ENCODE results near the gene PLEKHA5.
A peak's percentile ranks its signal among the peaks of the same experiment; 100 is the strongest.

PLEKHA5 gene

DNA sequence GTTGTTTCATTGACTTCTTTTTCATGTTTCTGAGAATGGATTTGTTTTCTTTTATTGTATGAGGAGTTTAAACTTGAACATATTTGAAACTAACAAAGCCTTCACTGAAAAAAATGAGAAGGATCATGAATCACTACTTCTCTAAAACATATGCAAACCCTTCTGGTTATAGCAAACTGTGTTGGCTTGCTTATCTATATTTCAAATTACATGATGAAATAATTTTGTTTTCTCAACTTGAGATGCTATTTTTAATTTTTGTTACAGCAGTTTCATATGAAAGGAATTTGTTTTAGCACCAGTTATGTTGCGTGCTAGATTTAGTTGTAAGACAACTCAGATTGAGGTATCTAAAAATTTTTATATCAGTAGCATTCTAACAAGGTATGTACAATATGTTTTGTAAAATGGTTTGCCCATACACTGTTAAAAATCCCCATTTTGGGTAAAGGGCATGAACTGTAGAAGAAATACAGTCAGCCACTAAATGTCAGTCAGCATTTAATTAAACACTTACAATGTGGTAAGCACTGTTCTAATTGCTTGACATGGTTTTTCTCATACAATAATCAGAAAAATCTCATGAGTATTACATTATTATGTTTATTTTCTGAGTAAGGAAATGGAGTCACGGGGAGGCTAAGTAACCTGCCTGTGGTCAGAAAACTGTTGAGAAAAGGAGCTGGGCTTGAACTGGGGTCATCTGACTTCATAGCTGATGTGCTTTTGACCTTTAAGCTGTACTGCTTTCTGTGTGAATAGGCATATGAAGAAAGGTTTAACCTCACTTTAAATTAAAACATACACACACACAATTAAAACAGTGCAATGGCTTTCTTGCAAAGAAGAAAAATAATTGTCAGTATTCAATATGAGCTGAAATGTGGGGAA lies 105.7 kb downstream of the PLEKHA5 start:
- no peak for DNase-seq

DNA sequence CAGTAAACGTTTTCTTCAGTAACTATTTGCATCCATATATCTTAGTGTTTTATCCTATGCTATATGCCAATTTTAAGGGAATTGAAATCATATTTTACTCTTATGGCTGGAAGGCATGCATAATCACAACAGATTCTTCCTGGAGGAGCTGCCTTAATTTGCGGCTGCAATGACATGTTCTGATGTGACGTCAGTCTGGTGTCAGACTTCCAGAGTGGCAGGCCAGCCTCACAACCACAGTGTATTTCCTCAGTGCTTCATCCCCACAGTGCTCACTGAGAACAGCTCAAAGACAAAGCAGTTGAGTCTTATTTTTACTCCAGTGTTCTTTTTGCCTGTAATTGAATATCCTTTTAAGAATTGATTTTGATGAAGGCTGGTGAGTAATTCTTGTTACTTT lies 107.1 kb downstream of the PLEKHA5 start:
- no peak for DNase-seq

DNA sequence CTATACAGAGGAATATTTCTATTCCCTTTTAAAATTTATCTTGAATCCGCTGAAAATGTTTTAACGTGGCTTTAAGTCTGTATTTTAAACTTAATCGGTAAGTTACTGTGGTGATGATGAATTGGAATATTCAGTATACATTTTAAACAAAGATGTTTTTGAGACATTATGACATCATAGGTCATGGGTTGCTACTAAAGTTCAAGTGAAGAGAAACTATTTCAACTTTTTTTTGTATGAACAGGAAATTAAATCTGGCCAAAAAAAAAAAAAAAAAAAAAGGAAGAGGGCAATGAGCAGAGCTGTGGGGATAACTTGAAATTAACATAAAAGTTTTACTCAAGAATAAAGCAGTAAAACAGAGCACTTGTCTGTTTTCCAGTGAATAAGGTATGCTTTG lies 109.0 kb downstream of the PLEKHA5 start:
- DNase-seq = no peak

DNA sequence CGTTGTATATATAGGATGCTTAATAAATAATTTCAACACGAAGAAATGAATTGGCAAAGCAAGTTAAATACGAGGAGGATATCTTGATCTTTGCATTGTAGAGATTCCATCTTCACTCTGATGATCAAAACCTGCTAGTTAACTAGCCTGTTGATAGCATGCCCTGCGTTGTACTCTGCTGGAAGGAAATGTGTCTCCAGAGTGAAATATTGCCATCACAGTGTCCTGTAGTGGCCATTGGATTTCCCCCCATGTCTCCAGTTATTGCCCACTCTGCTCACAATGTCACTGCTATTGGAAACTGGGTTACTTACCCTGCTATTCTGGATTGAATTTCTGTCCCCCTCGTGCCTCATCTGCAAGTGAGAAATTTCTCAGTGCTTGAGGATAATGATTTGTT lies 109.6 kb downstream of the PLEKHA5 start:
- no peak for DNase-seq

DNA sequence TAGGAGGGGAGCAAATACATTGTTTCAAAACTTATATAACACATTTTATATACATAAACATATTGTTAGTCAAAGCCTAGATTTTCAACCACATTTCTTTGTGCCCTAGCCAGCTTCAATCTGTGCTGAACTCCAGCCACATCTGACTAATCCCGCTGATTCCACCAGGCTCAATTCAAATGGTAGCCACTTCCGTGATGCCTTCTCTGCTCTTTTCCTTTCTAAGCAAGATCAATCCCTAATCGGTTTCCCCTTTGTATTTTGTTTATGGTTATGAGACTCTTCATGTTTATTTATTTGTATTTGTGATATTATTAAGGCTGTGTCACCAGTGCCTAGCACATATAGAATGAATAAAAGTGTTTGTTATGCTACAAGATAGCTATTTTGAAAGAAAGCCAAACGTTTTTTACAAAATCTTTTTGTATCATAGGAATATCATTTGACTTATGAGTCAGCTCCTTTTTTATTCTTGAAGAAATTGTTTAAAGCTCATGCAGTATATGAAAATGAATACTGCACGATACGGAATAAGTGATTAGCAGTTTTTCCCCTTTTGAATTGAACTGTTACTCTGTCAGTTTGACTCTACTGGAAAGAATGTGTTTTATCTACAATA lies 110.2 kb downstream of the PLEKHA5 start:
- DNase-seq = no peak

DNA sequence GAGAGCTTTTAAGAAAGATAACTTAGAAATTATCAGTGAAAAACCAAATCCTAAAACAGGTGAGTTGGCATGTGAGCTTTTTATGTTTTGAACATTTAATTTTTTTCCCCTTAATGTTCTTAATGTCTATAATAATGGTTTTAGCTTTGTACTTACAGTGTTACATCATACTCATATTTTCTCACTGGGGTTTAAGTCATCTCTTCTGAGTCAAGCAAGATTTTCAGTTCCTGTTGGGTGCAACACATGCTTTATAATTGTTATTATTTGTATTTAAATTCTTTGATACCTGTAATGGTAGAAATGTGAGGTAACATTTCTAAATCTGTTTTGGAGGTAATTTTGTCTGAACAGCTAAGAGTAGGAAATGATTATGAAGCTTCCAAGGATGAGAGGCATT lies 113.0 kb downstream of the PLEKHA5 start:
- DNase-seq = no peak

DNA sequence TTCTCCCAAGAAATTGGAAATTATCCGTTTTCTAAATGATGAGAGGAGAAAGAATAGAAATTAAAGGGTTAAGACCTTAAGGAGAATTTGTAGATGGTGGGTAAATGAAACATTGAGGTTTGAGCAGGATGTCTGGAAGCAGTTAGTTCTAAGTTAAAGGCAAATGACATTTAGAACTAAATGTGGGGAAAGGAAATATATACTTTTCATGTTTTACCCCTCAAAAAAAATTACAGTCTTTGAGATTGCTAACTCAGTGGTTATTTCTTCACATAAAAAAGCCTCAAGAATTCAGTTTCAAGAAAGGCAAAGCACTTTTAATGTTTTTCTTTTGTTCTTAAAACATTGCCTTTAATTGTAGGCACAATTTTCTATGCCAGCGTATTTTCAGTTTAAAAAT lies 114.0 kb downstream of the PLEKHA5 start:
- no peak for DNase-seq

DNA sequence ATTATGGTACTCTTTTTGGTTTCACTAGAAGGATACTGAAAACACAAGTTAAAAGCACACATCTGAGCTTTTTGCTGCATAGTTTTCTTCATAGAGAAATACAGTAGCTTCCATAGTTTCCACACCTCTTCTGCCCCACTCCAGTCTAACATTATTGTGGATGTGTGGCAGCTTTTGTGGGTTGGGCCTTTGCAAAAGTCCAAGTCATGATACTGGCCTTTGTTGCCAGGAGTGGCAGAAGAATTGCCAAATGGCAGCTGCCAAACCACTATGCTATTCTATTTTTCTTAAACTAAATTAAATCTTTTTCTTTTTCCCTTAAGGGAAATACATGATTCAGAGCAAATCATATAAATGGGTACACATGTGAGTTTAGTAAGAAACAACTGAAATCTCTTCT lies 114.8 kb downstream of the PLEKHA5 start:
- no peak for DNase-seq

DNA sequence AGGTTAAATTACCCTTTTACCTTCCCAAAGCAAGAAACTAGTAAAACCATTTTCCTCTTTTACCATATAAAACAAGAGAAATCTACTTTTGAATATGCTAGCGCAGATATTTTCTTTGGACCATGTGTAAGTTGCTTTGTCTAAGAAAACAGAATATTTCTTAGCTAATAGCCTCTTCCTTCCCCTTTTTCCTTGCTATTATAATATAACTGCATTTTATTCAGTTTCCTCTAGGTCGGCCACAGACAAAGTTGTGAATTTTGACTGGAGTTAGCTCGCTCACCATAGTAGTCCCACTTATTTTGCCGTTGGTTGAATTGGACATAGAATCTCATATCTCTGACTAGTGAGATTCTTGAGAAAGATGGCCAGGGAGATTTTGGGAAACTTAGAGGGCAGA lies 115.6 kb downstream of the PLEKHA5 start:
- DNase-seq = no peak

DNA sequence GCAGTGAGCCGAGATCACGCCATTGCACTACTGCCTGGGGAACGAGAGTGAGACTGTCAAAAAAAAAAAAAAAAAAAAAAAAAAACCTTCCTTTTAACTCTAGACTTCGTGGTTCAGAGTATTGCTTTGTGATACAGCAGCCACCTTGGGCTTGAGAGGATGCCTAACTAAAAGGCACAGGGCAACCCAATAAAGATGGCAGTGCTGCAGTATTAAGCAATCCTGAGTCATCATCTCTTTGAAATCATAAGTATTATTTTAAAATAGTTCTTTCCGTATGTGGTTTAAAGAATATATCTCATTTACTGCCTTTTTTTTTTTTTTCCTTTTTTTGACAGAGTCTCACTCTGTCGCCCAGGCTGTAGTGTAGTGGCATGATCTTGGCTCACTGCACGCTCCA lies 116.1 kb downstream of the PLEKHA5 start:
- DNase-seq = no peak

DNA sequence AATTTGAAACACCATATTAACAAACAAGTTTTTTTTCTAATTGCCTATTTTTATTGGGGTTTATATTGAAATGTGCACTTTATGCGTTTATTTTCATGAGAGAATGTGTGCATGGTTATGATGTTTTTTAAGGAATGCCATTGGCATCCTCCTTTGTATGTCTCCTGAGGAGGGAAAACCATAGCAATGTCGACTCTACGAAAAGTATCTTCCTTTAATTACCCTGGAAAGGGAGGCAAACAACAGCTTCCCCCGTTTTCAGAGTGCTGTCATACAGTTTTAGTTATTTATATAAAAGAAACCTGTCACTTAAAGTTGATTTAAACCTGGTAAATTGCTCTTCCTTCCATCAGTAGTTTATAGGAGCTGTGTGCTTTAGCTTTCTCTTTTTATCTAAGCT lies 117.4 kb downstream of the PLEKHA5 start:
- DNase-seq = no peak

DNA sequence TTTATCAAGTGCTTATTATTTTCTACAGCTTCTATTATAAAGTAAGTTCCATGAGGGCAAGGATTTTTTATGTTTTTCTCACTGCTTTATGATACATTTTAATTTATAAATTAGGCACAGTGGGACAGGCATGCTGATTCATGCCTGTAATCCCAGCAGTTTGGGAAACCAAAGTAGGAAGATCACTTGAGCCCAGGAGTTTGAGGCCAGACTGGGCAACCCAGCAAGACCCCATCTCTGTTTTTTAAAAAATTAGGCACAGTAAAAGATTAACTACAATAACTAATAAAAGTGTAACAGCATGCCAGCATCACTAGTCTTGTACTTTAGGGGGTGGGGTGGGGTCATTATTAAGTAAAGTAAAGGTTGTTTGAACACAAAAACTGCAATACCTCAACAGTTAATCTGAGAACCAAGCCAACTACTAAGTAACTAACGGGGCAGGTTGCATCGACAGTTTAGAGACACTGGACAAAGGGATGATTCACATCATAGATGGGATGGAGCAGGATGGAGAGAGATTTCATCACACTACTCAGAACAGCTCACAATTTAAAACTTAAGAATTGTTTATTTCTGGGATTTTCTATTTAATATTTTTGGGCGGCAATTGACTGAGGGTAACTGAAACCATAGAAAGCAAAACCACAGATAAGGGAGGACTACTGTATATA lies 119.5 kb downstream of the PLEKHA5 start:
- DNase-seq = no peak

DNA sequence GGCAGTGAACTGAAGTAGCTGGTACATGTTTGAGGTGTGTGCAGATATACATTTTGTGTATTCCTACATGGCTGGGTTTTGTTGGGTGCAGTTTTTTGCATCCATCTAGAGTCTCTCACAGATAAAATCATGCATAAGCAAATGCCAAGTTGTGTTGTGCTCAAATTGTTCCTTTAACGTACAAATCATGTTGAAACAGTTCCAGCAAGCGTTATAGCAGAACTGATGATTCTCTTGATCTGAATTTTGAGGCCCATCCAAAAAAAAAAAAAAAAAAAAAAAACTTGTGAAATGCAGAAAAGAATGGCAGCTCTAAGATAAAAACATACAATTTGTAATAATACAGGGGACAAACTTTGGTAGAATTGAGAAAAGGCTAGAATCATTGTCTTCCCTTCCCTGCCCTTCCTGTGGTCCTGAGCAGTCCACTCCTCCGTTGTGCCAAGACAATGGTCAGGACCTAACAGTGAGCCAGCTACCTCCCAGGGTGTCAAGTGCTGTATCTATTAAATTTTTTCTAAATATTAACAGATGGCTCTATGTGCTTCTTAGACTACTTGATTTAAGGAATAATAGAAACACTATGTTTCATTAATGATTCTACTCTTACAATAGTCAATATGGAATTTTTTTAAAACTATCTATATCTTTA lies 122.1 kb downstream of the PLEKHA5 start:
- DNase-seq = no peak

DNA sequence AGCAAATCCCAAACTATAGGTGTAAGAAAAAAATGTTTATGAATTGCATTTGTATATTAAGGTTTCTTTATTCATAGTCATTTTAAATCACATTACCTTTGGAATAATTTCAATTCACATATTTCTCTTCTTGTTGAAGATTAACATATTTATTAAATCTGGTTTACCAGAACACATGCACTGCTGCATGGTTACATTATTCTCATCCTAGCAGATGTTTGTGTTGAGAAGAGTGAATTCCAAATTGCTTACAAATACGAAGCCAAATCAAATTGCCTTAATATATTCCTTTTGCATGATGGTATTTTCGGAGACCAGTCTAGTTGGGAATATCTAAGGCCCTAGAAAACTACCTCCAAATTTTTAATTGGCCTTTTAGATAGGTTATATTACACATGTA lies 130.6 kb downstream of the PLEKHA5 start:
- DNase-seq = no peak

DNA sequence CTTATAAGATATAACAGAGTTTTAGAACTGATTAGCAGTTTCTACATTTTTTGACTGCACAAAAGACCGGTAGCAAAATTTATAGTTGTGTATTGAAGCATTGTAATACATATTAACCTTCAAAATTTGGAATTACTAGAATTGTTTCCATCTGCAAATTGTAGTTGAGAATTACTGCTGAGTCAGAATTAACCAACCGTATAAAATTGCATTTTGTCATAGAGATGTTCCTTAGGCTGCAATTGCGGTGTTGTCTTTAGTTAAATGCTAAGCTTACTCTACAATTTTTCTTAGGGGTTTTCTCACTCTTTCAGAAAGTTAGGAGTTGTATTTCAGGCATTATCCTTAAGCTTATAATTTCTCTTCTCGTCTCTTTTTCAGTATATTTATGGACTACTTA lies 132.2 kb downstream of the PLEKHA5 start:
- DNase-seq = no peak

DNA sequence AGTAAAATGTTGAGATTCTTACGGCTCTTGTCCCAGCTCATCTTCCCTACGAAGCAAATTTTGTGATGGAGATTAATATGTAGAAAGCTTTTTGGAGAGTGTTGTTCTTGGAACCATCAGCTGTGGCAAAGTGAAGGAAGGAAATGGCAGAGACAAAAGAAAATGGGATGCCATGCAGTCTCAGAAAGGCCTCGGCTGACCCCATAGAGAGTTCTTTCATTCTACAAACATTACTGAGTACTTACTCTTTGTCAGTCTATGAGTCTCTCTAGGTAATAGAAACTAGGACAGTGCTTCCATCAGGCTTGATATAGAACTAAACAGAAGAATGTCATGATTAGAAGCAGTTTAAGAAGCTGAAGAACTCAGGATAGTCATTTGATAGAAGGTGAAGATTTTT lies 134.1 kb downstream of the PLEKHA5 start:
- no peak for DNase-seq

DNA sequence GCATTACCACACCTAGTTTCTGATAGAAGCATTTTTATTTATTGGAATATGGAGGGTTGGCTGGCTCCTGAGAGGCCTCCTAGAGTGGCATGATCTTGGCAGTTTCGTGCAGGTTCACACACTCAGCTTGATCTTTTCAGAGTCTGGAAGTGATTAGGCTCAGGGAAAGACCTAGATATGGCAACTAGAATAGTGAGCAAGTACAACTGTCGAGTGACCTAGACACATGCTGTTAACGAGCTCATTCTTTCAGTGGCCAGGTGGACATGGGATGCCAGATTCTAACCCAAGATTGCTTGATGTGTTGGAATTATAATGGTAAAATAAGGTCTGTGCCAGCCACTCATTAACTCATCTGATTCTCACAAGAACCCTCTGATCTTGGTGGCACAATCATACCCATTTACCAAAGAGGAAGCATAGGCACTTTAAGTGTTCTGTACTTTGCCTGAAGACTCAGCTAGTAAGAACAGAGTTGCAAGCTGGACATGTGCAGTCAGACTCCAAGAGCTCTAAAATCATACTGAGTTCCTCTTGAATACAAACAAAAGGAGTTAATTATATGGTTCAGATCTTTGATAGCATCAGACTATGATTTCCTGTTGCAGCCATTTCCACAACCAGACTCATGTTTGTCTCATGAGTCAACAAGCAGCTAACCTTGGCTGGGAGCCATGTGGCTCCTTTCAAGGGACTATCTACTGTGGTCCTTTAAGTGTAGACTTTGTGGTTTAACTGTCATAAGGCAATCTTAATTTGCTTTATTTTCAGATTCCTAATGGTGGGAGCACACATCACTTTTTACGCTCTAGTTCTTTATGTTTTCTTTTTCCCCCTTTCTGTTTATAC lies 144.2 kb downstream of the PLEKHA5 start:
- peak; percentile 77 for DNase-seq

DNA sequence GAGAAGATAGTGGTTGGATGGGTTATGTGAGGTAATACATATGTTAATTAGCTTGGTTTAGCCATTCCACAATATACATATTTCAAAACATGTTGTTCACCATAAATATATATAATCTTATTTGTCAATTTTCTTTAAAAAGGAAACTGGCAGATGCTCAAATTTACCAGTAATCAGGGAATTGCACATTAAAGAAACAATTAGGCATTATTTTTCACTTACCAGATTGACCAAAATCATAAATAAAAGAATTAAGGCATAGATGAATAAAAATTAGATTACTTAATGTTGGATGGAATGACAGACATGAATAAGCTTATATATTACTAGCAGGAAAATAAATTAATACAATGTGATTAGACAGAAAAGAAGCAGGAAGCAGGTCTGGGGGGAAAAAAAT lies 147.2 kb downstream of the PLEKHA5 start:
- no peak for DNase-seq

DNA sequence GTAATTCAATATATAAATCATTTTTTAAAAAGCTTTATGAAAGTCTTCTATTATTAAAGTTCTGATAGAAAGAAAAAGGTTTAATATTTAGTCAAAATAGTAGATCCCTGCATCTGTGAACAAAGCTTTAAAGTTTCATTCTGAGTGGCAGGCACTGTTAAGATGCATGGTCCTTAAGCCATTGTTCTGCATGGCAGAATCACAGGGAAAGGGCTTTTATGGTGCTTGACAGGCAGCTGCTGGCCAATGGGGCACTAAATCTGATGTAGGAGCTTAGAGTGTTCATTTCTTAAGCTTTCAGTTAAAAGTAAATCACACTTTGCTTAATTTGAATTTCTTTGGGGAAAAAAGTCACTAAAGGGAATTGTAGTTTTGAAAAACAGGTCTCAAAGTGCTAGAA lies 148.2 kb downstream of the PLEKHA5 start:
- DNase-seq = no peak

DNA sequence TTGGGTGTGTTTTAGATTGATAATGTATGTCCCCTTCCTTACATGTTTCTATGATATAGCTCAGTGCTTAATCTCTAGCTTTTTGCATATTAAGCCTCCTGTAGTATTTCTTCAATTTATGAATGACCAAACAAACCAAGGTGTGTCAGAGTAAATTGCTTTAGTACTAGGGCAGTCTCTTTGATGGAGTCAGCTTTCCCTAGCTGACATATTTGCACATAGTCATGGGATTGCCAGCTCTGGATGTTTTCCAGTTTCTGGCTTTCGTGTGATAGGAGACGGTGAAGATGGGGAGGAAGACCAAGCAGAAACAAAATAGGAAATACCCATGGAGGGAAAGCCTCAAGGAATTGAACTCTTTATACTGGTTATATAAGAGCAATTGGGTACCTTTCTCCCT lies 148.9 kb downstream of the PLEKHA5 start:
- no peak for DNase-seq

DNA sequence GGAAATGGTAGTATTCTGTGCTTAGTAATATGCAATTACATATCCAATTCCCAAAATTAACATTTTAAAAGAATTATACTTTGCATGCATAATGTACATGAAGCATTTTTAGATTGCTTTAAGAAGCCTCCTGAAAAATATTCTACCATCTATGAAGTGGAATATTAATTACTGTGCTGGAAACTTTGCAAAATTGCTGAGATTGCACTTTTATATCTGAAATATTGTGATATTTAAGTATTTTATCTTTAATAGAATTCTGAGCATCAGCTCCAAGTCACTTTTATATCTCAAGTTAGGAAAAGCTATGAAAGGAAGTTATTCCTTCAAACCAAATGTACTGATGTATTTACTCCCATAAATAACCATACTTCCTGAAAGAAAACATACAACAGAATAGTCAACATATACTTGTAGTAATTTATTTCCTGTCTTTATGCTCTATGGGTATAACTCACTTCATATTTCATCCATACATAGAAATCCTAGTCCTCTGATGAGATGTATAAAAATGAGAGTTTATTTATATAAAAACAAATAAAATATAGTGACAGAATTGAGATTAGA lies 152.7 kb downstream of the PLEKHA5 start:
- DNase-seq = no peak

DNA sequence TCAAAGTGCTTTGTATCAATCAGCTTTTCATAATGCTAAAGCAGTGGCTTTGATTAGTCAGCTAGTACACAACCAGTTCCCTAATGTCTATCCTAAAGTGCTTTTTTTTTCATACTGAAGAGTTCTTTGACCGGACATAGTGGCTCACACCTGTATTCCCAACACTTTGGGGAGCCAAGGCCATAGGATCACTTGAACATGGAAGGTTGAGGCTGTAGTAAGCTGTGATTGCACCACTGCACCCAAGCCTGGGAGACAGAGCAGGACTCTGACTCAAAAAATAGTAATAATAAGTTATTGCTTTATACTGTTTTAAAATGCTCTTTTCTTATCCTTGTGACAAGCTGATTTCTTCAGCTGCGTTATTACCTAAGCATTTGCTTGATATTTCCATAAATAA lies 155.1 kb downstream of the PLEKHA5 start:
- DNase-seq = no peak
